K562 (cell line): Measurements from ENCODE around the gene SPAG7.

Source experiments
- AFF4 ChIP-seq: sonication (generic); formaldehyde crosslinking; IDR thresholded peaks from 2 replicates; pipeline ENCODE4 v1.8.0; 2023; ENCODE audit warnings: mild to moderate bottlenecking, missing genetic modification reagents
- CBX8 ChIP-seq: fragments of 200-600 bp; sonication (generic); IDR thresholded peaks from 2 replicates; pipeline ENCODE4 v1.6.1; 2012; ENCODE audit warnings: borderline replicate concordance, mixed run types, low read depth, mild to moderate bottlenecking, moderate library complexity, mixed read lengths, low read length, control low read depth, inconsistent platforms; ENCODE audit not compliant: poor library complexity, severe bottlenecking; ENCODE audit errors: extremely low read depth
- CTCF ChIP-seq, 3 experiments: IDR thresholded peaks in 2 of 3; conservative IDR thresholded peaks in 1 of 3; 2 replicates each; pipeline ENCODE4 v1.5.1; 2011 to 2012; ENCODE audit warnings: low read length in 3 of 3, mild to moderate bottlenecking in 3 of 3, control low read depth in 2 of 3, improper control_type of control experiment in 1 of 3, inconsistent platforms in 1 of 3, low read depth in 1 of 3, mixed read lengths in 1 of 3, moderate library complexity in 1 of 3; ENCODE audit not compliant: insufficient read depth in 2 of 3
- CTCFL ChIP-seq: IDR thresholded peaks from 2 replicates; pipeline ENCODE4 v1.6.1; 2011; ENCODE audit warnings: borderline replicate concordance, low read depth, mild to moderate bottlenecking, moderate library complexity, low read length; ENCODE audit not compliant: insufficient read depth, poor library complexity, severe bottlenecking
- GTF2F1 ChIP-seq: IDR thresholded peaks from 2 replicates; pipeline ENCODE4 v1.6.1; 2011; ENCODE audit warnings: low read depth, low read length, improper control_type of control experiment
- NFE2 ChIP-seq: IDR thresholded peaks from 2 replicates; pipeline ENCODE4 v1.6.1; 2014; ENCODE audit warnings: antibody characterized with exemption, low read depth
- PHB2 ChIP-seq: fragments of 450-650 bp; IDR thresholded peaks from 2 replicates; pipeline ENCODE4 v1.6.1; 2017; ENCODE audit warnings: low read depth
- REST ChIP-seq, 2 experiments: fragments of 450-650 bp; formaldehyde crosslinking in 1 of 2; IDR thresholded peaks; 2 replicates each; pipeline versions ENCODE4 v1.4.0 to v1.6.1; 2014 to 2020; ENCODE audit warnings: mild to moderate bottlenecking in 2 of 2, borderline replicate concordance in 1 of 2, low read depth in 1 of 2
- ZFP1 ChIP-seq: fragments of 450-650 bp; formaldehyde crosslinking; IDR thresholded peaks from 2 replicates; pipeline ENCODE4 v1.4.0; 2020; ENCODE audit warnings: mild to moderate bottlenecking, mixed read lengths
- ZNF280B ChIP-seq: fragments of 250-450 bp; sonication (Bioruptor Pico); IDR thresholded peaks from 2 replicates; pipeline ENCODE4 v1.5.1; 2021; ENCODE audit warnings: mild to moderate bottlenecking
- ZNF561 ChIP-seq: fragments of 450-650 bp; formaldehyde crosslinking; conservative IDR thresholded peaks from 2 replicates; pipeline ENCODE4 v1.4.0; 2020; ENCODE audit warnings: mild to moderate bottlenecking, moderate library complexity

GRCh38 chr17:4999430-5000093, 31.9 kb upstream of the SPAG7 start:
- no peak for TF ChIP-seq REST (IDR thresholded peaks at IDR 0.05; ENCODE audit: borderline replicate concordance)
- no peak for TF ChIP-seq REST (CRISPR knock-in tag; IDR thresholded peaks at IDR 0.05; ENCODE audit: low read depth)
- no peak for TF ChIP-seq PHB2
- TF ChIP-seq ZNF280B = no peak
- TF ChIP-seq ZFP1 (CRISPR knock-in tag) = no peak
- no peak for TF ChIP-seq ZNF561 (CRISPR knock-in tag)
- TF ChIP-seq CTCF (IDR thresholded peaks at IDR 0.05 in 2 of 3, conservative IDR thresholded peaks at IDR 0.05 in 1 of 3; ENCODE audit: insufficient read depth in 2 of 3, low read depth in 1 of 3, low read length in 3 of 3) = no peak
- no peak for TF ChIP-seq CTCFL
- no peak for TF ChIP-seq NFE2
- TF ChIP-seq GTF2F1 = no peak
- TF ChIP-seq CBX8 = no peak
- TF ChIP-seq AFF4 (CRISPR knock-in tag) = no peak
